NCI-H226 (cell line): ENCODE data around the gene CNIH3.

Experiments used
- DNase-seq: peaks from one replicate; pipeline ENCODE4 v3.0.0-alpha.2; 2015

The CNIH3 gene

DNA sequence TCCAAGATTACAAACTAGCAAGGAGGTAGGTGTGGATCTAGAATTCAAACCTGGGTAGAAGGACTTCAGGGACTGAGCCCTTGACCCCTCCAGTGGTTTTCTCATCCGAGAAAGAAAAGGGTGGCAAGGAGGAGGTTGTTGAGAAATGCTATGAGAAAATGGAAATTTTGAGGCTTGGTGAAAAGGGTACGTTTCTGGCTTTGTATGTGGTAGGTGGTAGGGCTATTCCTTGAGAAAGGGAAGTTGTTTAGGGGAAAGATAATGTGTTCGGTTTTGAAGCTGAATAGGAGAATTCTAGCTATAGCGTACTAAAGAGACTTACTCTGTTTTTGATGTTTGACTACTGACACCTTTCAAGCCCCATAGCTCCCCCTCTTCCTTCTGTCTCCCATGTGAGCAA lies 133.8 kb downstream of the CNIH3 start:
- DNase-seq = no peak

DNA sequence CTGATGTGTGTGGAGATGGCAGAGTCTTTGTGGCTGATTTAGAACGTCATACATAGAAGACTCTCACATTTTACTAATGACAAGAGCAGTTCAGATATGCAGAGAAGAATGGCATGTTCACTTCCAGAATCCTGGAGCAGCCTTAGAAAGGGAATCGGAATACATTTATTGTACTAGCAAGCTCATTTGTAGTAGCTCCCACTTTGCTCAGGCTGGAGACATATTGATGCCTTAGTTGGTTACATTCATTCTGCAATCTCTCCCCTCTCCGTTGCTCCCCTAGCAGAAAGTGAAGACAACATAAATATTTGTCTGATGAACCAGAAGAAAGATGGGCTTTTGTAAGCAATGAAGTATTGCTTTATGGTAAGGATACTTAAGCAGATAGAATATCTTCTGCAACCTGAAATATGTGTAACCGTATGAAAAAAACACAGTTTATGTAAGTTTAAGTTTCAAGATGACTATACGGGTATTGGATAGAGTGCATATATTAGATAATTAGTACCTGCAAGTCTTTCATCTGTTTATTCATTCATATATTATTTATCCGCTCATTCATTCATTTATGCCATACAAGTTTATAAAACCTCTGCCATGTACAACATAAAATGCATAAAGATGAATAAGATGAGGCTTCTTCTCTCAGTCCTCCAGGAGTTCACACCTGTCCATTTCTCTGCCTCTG lies 135.7 kb downstream of the CNIH3 start:
- no peak for DNase-seq

DNA sequence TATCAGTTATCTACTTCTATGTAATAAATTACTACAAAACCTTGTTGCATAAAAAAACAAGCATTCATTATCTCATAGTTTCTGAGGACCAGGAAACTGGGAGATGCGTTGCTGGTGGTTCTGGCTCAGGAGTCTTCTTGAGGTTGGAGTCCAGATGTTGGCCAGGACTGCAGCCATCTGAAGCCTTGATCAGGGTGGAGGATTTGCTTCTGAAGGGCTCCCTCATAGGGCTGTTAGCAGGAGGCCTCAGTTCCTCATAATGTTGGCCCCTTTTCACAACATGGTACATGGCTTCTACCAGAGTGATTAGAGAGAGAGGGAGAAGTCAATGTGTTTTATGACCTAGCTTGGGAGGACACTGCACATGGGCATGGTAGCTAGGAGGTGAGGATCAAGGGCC lies 137.4 kb downstream of the CNIH3 start:
- no peak for DNase-seq

DNA sequence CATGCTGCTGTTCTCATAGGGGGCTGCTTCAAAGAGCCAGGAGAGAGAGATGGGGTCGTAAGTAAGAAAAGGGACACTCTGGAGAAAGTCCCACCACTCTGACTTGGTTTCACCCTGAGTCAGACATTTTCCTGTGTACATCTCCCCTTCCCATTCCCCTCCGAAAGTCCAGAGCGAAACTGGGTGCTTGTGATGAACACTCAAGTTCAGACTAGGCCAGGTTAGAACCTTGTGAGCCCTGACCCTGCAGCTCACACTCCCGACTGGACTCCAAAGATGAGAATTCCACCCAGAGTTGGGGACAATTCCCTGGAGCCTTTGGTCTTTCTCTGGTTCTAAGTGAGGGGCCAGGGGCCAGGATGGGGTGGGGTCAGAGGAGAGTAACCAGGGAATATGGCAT lies 139.5 kb downstream of the CNIH3 start:
- no peak for DNase-seq

DNA sequence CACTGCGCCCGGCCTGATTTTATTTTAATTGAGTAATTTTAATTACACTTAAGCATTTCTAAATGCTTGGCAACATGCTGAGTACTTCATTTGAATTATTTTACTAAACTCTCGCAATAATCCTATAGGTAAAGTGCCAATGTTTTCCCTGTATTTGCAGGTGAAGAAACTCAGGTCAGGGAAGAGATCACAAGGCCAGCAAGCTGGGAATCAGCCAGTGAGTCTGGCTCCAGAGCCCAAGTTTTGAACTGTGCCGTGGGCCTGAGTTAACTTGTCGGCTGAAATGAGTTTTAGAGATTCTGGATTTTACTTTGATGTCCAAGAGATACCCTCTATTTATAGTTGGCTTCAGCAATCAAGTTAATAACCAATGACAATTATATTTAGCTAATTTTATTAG lies 141.4 kb downstream of the CNIH3 start:
- DNase-seq = no peak

DNA sequence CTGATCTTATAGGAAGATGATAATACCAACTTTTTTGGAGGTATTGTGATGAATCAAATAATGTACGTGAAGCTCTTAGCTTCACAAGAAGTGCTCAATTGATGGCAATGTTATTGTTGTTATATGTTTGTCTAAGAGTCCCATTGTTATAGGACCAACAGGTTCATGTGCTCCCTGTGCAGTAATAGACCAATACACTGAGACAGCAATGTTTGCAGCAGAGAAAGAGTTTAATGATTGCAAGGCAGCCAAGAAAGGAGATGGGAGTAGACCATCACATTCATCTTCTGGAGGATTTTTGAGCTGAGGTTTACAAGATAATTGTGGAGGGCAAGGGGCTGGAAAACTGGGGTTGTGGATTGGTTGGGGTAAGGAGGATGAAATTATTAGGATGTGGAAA lies 143.0 kb downstream of the CNIH3 start:
- no peak for DNase-seq

DNA sequence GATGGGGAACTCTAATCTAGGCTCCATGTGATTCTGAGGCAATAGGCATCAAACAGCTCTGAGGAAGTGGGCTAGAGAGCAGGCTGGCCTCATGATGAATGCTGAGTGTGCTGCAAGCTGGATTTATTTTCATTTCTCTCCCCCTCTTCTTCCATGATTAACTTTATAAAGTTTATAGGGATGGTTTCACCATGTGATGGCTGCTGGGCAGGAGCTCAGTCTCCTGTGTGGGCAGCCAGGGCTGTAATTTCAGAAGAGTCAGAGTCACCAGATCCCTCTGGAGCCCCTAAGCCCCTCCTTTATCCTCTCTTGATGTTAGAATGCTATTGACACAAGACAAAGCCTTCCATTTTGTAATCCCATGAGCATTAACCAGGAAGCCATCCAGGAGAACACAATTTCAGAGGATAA lies 143.6 kb downstream of the CNIH3 start:
- no peak for DNase-seq

DNA sequence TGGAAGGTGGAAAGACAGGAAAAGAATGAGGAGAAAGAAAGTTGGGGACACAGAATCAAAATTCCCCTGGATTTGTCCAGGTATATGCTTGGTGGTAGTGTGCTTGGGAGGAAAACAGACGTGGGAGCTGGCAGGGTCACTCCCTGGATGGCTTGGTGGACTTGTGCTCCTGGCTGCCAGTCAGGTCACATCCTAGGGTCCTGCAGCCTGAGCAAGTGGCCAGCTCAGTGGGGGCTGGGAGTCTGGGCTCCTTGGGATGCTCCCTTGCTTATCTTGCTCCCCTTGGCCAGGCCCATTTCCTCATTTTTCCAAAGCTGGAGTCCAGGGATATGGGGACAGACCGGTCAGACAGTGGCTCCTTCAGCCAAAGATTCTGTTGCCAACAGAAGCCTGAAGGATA lies 144.0 kb downstream of the CNIH3 start:
- DNase-seq = no peak

DNA sequence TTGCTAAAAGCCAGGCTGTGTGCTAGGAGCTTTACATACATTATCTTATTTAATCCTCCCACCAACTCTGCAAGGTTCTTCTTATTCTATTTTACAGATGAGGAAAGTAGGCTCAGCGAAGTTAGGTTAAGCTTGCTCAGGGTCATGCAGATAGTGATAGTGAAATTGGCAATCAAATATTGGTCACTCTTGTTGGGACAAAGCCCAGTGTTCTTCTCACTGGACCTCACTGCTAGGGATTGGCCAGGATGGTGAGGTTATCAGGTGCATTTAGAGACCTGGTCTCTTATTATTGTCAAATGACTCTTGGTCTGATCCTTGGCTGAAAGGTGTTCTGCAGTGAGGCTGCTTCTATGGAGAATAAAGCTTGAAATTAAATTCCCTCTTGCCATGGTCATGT lies 145.1 kb downstream of the CNIH3 start:
- DNase-seq = no peak

DNA sequence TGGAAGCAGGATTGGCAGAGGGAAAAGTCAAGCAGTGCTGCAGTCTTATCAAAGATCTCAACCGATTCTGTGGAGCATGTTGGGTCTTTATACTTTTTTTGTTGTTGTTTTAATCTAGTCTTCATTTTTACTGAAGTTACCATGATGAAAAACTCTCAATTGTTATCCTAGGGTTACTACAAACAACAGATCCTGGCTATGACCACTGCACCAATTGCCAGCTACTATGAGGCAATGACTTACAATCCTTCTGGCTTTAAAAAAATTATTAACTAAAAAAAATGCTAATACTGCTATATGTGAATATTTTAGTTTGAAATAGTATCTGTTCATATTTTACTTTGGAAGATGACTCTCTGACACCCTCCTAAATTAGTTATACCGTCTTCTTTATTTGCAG lies 145.9 kb downstream of the CNIH3 start:
- no peak for DNase-seq

DNA sequence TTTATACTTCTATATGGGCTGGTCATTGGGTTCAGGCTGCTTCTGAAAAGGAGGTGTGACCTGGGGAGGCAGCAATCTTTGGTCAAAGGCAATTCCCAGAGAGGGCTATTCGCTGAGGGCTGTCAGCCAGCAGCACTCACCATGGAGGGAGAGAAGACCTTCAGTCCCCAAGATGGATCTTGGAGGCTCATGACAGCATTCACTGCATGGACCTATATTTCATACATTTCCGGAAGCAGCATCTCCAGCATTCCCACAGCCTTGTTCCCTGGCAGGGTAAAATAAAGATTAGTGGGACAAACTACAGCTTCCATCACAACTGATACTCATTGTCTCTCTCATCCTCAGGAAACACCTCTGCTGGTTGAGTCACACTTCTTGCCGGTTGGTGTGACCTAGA lies 146.6 kb downstream of the CNIH3 start:
- no peak for DNase-seq

DNA sequence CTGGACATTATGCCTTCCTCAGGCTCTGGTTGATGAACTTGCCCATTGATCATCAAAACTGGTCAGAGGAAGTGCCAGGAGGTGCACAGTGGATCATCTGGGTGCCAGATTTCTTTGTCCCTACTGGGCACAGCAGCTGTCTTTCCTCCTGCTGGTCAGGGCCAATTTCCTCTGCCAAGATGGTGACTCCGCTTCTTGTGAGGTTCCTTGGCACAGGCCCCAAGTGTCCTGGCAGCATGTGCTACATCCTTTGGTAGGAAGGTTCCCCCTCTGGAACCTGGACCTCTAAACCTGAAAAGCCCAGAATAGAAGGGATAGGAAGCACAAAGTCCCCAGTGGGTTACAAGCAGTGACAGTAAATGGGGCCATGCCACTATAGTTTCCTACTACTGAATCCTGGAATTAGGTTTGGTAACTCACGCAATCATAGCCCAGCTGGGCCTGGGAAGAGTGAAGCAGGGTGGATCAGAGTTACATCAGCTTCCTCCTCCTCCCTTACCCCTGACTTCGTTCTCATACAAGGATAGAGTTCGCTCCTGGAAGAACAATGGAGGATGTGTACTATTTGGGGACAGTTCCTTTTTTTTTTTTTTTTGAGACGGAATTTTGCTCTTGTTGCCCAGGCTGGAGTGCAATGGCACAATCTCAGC lies 147.1 kb downstream of the CNIH3 start:
- no peak for DNase-seq

DNA sequence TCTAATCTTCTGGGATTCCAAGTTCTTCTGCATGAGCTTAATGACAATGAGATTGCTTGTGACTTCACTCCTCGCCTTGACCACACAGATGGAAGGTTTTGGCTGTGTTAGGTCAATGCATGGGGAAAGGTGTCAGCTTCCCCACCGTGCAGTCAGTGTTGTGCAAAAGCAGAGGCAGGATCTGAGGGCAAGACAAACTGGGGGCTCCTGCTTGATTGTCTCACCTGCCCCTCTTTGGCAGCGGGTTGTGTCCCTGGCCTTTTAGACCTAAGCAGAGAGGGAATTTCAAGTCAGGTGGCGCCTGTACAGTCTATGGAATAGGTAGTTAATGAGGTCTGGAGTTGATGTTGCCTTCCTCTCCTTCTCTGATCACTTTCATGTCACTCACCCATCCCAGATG lies 150.1 kb downstream of the CNIH3 start:
- DNase-seq = no peak

DNA sequence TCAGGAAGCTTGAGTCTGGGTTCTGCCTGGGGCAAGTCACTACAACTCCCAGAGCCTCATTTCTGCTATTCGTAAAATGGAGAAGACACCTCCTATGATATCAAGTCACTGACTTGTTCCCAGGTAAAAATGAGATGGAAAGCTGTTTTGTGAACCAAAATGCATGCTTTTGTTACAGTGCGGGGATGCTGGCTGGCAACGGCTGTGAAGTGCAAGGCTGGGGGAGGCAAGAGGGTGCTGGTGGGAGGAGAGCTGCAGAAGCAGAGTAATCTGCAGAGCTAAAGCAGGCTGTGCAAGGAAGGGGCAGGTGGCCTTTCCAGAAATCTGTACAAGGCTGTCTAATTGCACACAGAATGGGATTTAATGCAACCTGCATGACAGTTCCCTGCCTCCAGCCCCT lies 150.9 kb downstream of the CNIH3 start:
- no peak for DNase-seq

DNA sequence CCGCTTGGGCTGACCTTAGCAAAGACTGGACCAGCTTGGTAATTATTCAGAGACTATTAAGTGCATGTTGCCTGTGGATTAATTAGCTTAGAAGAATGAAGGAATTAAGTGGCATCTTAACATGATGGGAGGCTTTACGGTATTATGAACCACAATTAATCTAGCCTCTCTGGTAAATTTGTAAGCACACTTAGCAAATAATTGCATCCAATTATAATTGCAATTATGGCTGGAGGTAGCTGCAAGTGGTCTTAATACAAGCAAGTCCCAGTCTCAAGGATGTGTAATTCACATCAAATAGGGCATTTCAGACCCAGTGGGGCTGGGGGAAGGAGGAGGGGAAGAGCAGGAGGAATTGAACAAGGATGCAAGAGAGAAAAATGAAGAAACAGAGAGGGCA lies 151.6 kb downstream of the CNIH3 start:
- no peak for DNase-seq

DNA sequence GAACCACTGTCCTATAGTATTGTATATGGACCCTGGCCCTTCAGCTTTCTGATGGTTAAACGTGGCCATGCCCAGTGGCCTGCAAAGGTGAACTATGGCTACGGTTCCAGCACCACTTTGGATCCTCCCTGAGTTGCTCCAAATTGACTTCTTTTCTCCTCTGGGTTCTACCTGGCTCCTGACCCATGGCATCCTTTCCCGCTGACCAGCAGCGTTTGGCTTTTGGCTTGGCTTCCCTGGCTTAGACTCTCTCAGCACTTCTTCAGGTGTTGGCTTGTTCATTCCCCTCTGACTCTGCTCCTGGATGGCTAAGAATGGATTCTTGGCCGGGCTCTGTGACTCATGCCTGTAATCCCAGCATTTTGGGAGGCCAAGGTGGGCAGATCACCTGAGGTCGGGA lies 152.9 kb downstream of the CNIH3 start:
- DNase-seq = no peak

DNA sequence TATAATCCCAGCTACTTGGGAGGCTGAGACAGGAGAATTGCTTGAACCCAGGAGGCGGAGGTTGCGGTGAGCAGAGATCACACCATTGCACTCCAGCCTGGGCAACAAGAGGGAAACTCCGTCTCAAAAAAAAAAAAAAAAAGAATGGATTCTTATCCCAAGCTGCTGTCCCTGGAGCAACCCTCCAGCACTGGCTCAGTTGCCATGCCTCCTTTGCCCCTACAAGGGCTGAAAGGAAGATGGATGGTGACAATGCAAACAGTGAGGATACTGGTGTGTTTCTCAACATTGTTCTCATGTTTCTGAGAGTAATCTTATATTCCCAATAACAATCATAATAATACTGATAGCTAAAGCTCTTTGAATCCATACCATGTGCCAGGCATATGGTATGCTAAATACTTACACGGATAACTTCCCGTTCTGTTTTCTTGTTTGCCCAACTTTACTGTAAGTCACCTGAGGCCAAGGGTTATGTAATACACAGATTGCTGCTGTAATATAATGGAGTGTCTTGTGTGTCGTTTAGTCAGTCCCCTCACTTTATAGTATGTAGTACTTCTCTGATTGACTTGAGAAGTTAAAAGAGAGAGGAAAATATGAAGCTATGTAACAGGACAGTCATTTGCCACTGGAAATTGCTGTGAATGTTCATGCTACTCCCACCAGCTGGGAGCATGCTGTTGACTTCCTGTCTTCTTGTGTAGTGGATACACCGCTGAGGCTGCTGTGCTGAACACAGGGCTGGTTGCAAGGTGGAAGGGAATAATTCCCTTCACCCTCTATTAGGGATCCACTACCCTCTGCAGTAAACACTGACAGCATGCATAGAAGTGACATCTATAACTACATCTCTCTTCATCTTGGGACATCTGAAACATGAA lies 153.6 kb downstream of the CNIH3 start:
- no peak for DNase-seq

DNA sequence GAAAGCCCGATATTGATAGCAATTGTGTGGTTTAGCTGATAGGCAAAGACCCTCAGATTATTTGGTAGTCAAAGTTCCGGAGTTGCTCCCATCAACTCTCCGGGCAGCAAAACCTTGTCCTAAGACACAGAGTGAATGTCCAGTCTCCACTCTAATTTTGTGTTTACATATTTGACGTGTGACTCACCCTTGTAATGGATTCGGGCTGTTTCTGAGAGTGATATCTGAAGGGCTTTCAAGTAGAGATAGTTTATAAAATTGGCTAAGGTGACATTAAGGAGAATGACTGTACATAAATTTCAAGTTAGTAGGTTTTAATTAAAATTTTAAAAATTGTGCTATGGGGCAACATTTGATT lies 154.2 kb downstream of the CNIH3 start:
- DNase-seq = no peak

DNA sequence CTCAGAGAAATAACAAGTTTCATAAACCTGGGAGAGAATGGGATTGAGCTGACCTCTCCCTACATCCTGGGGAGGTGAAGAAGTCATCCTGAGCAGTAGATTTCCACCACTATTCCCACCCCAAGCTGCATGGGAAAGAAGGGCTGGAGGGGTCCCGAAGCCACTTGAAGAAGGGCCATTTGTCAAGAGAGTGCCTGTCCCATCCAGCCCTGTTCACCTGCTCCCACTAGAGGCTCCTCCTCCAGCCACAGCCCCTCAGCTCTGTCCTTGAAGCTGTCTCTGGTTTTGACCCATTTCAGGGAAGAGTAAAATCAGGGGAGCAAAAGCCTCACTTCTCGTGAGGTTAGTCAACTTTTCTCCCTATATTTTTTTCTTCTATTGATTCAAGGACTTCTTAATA lies 157.5 kb downstream of the CNIH3 start:
- DNase-seq = no peak

DNA sequence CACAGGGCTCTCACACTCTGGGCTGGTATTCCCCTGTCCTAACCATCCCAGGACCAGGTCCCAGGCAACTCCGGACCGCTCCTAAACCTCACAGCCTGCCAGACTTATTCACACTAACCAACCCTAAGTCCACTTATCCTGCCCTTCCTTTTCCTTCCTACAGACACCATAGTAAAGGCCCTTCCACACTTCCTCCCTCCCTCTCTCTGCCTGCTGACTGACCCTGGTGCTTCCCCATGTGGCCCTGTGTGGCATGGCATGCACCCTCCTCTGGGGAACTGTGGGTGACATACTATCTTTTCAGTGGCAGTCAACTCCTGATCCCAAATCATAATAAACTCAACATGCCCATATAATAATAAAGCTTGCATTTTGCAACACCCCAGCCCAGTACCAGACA lies 158.3 kb downstream of the CNIH3 start:
- no peak for DNase-seq

DNA sequence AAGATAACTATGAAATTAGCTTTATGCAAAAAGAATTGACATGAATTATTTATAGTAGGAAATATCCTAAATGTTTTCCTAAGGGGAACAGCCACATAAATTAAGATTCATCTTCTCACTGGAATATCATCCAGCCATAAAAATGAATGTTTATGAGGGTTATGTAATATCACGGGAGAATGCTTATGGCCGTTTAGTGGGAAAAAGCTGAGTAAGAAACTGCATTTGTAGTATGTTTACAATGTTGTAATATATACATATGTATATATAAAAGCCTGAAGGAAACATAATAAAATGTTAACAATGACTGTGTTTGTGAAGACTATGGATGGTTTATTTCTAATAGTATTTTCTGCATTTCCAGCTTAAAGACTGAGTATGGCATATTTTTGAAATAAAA lies 161.1 kb downstream of the CNIH3 start:
- DNase-seq = no peak

DNA sequence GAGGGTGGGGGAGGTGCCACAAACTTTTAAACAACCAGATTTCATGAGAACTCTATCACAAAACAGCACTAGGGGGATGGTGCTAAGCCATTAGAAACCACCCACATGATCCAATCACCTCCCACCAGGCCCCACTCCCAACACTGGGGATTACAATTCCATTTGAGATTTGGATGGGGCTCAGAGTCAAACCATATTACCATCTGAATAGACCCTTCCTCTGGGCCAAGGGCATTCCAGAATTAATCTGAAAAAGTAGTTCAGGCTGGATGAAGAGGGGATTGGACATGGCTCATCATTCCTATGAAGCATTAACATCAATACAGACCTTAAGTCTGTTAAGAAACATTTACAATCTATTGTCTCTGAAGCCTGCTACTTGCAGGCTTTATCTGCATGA lies 163.4 kb downstream of the CNIH3 start:
- no peak for DNase-seq

DNA sequence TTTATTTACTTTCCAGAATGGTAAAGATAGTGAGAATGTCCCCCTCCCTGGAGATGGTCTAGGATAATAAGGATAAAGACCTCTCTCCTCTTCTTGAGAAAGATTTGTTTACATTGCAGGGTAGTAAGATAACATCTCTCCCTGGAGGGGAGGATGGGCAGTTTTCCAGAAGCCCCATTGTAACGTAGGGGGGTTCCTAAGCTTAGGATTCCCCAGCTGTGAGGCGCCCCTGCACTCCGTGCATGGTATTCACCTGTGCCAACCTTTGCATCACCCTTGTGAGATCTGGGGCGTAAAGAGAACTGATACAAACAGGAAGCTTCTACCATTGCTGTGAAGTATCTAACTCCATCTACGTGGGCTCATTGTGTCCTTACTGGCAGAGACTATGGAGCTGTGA lies 164.6 kb downstream of the CNIH3 start:
- DNase-seq = no peak

DNA sequence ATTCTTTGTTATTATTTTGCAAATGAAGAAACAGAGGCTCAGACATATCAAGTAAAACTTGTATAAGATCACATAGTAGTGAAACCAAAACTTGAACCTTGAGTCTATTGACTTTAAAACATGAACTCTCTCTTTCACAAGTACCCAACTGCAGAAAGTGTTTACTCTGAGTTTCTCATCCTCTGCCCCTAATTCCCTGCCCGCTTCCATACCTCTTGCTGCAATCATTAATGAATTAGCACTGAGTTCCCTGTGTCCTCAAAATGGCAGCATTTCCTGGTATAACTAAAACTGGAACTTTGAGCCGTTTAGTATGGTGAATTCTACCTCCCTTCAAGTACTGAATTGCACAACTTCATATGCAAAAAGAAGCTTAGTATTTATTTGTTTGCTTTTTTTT lies 165.7 kb downstream of the CNIH3 start:
- no peak for DNase-seq
